ENCODE measurements around the gene HRH2. TPM values are rescaled to one million over a fixed set of nuclear protein-coding genes. Genes with fewer than 3 reads are reported as not detected.

HRH2 gene
- total RNA-seq (2022; extraction: Qiagen RNA extraction) = 0.34 to 0.55 TPM (median 0.50 TPM) in 5 replicates

DNA sequence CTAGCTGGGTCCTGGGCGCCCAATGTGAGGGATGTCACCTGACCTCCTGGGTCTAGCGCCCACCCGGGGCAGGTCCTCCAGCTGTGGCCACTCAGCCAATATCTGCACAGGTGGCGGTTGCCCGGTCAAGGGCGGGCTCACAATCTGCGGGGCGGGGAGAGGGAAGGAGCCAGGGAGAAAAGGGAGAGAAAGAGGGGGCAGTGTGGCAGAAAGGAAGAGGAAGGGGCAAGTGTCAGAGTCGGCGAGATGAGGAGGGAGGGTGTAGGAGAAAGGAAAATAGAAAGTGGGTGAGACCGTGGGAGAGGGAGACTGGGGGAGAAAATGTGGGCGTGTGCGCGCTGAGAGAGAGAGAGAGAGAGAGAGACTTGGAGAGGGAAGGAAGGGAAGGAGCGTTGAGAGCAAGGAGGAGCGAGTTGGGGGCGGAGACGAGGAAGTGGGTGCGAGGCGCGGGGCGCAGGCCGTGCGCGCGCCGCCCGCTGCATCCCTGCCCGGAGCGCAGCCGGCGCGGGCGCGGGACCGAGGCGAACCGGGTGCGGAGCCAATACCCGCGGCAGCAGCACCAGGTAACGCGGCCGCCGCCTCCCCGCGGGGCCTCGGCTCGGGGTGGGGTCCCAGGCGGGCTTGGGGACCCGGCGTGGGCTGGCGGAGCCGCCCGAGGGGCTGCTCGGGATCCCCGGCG, at the start of gene HRH2:
HRH2 (plus strand) TSS at position 479 of the 679 bp plus-strand sequence. CDS start 25,163 bp downstream, outside the sequence.

Other genes starting within 250 kb of the HRH2 start
- 0.02 to 0.11 TPM (median 0.05 TPM) in 5 replicates for gene DRD1, start 213.9 kb upstream of the HRH2 start, total RNA-seq (2022; extraction: Qiagen RNA extraction)
- 75.0 to 116 TPM (median 83.2 TPM) in 5 replicates for gene SFXN1, start 179.5 kb upstream of the HRH2 start, total RNA-seq (2022; extraction: Qiagen RNA extraction)
- gene CPLX2, start 213.5 kb downstream of the HRH2 start, total RNA-seq (2022; extraction: Qiagen RNA extraction) = 145 to 188 TPM (median 165 TPM) in 5 replicates